Thyroid gland (tissue), 4 donors: Measurements from ENCODE around the gene CCDC60. TPM values are rescaled to one million over a fixed set of nuclear protein-coding genes. Genes with fewer than 3 reads are reported as not detected.

Source experiments
- DNase-seq, 2 donors: peaks; one replicate each; pipeline ENCODE4 v3.0.0-alpha.2; 2019
- H3K27ac ChIP-seq, 3 donors: fragments of 200-600 bp; sonication (generic); 1 replicate in 2 of 3; 2 replicates in 1 of 3; pipeline ENCODE4 v1.5.1; 2016 to 2019; ENCODE audit warnings: mild to moderate bottlenecking in 1 of 3, moderate library complexity in 1 of 3
- H3K27me3 ChIP-seq: fragments of 200-600 bp; sonication (generic); one replicate; pipeline ENCODE4 v1.5.1; 2019
- H3K36me3 ChIP-seq, 2 donors: fragments of 200-600 bp; sonication (generic); one replicate each; pipeline ENCODE4 v1.5.1; 2016 to 2019
- H3K4me1 ChIP-seq, 2 donors: fragments of 200-600 bp; sonication (generic); one replicate each; pipeline ENCODE4 v1.5.1; 2017 to 2019
- H3K4me3 ChIP-seq, 3 donors: fragments of 200-600 bp; sonication (generic); replicated peaks in 1 of 3; 1 replicate in 2 of 3; 2 replicates in 1 of 3; pipeline ENCODE4 v1.5.1; 2016; ENCODE audit warnings: mild to moderate bottlenecking in 1 of 3
- H3K9me3 ChIP-seq: fragments of 200-600 bp; sonication (generic); one replicate; pipeline ENCODE4 v1.5.1; 2017
- CTCF ChIP-seq, 6 experiments: fragments of 200-600 bp in 3 of 6; fragments of 450-650 bp in 3 of 6; sonication (generic) in 3 of 6; IDR thresholded peaks; one replicate each; pipeline ENCODE4 v1.5.1; 2016 to 2019; ENCODE audit warnings: antibody characterized with exemption in 6 of 6, mild to moderate bottlenecking in 2 of 6, inconsistent platforms in 1 of 6, moderate library complexity in 1 of 6
- POLR2A ChIP-seq, 2 donors: fragments of 450-650 bp; IDR thresholded peaks; one replicate each; pipeline ENCODE4 v1.6.1; 2017; ENCODE audit warnings: antibody characterized with exemption in 2 of 2, mild to moderate bottlenecking in 2 of 2, moderate library complexity in 1 of 2
- WGBS, 2 donors: methylation state at CpG; one replicate each; pipeline ENCODE4 v1.1.5; 2017; 5-methylcytosine and 5-hydroxymethylcytosine counted together
- intact Hi-C: fragments of 100-400 bp; cut with DNase I; formaldehyde crosslinking; loops from one replicate; pipeline ENCODE4 v1.15.1; 2023
- total RNA-seq, 4 donors: library from RNA; depleted of rRNA; stranded (reverse); fragments of >200 nt; gene quantifications; one replicate each; pipeline ENCODE4 v1.2.3, GENCODE V29; 2016

CCDC60 gene
- total RNA-seq, 4 donors from 2014 or later = not detected

GRCh38 chr12:119366007-119366406, 31.5 kb downstream of the CCDC60 start:
- DNase-seq = no peak
- no peaks in the 10 kb centered on the region for H3K27me3 ChIP-seq
- TF ChIP-seq CTCF (IDR thresholded peaks at IDR 0.05) (no peak), POLR2A (IDR thresholded peaks at IDR 0.05) (no peak)
- H3K4me1 ChIP-seq = no peaks in the 10 kb centered on the region
- 90 to 91% methylated on average over 6 of the region's 6 CpGs for WGBS, 2 donors
- no peak overlapping the region for H3K4me3 ChIP-seq
- intact Hi-C loops = no loop called here
- H3K9me3 ChIP-seq = no peaks in the 10 kb centered on the region
- H3K27ac ChIP-seq = no peak overlapping the region
- H3K36me3 ChIP-seq = no peaks in the 10 kb centered on the region

- intact Hi-C loops = no loop called here
- Histone ChIP-seq H3K27me3 (no peaks in the 10 kb centered on the region), H3K4me1 (no peaks in the 10 kb centered on the region), H3K27ac (no peak overlapping the region), H3K9me3 (no peaks in the 10 kb centered on the region), H3K4me3 (no peak overlapping the region), H3K36me3 (no peaks in the 10 kb centered on the region)
- no peak for DNase-seq
- WGBS, 2 donors = 80 to 85% methylated on average over 3 of the region's 3 CpGs
- TF ChIP-seq CTCF (IDR thresholded peaks at IDR 0.05) = no peak
- no peak for TF ChIP-seq POLR2A (IDR thresholded peaks at IDR 0.05)
Observed at GRCh38 chr12:119369161-119369560, 34.6 kb downstream of the CCDC60 start.

- Histone ChIP-seq H3K27ac (no peak overlapping the region), H3K4me1 (no peaks in the 10 kb centered on the region), H3K9me3 (no peaks in the 10 kb centered on the region), H3K4me3 (no peak overlapping the region), H3K27me3 (no peaks in the 10 kb centered on the region), H3K36me3 (no peaks in the 10 kb centered on the region)
- no peak for DNase-seq
- 64 to 73% methylated on average over 10 of the region's 10 CpGs for WGBS, 2 donors
- intact Hi-C loops = no loop called here
- TF ChIP-seq CTCF (IDR thresholded peaks at IDR 0.05) = no peak
- TF ChIP-seq POLR2A (IDR thresholded peaks at IDR 0.05) = no peak
Observed at GRCh38 chr12:119369907-119370546, 35.5 kb downstream of the CCDC60 start.

GRCh38 chr12:119372540-119372939, 38.0 kb downstream of the CCDC60 start:
- WGBS, 2 donors = 80 to 85% methylated on average over 7 of the region's 7 CpGs
- TF ChIP-seq POLR2A (IDR thresholded peaks at IDR 0.05) = no peak
- no peak for TF ChIP-seq CTCF (IDR thresholded peaks at IDR 0.05)
- H3K4me1 ChIP-seq = no peaks in the 10 kb centered on the region
- intact Hi-C loops = no loop called here
- no peaks in the 10 kb centered on the region for H3K9me3 ChIP-seq
- H3K27ac ChIP-seq = no peak overlapping the region
- DNase-seq = no peak
- no peak overlapping the region for H3K4me3 ChIP-seq
- H3K27me3 ChIP-seq = no peaks in the 10 kb centered on the region
- H3K36me3 ChIP-seq = no peaks in the 10 kb centered on the region

- Histone ChIP-seq H3K4me3 (no peak overlapping the region), H3K36me3 (no peaks in the 10 kb centered on the region), H3K4me1 (no peaks in the 10 kb centered on the region), H3K27me3 (no peaks in the 10 kb centered on the region), H3K9me3 (no peaks in the 10 kb centered on the region), H3K27ac (no peak overlapping the region)
- no peak for DNase-seq
- WGBS, 2 donors = 55 to 76% methylated on average over 3 of the region's 3 CpGs
- intact Hi-C loops = no loop called here
- TF ChIP-seq CTCF (IDR thresholded peaks at IDR 0.05) = no peak
- no peak for TF ChIP-seq POLR2A (IDR thresholded peaks at IDR 0.05)
Observed at GRCh38 chr12:119373001-119373400, 38.5 kb downstream of the CCDC60 start.
